Measurements from ENCODE around the gene KHDRBS2.

GRCh38 chr6:62298745-62299392, 12.8 kb upstream of the KHDRBS2 start:
- TF ChIP-seq CTCF (IDR thresholded peaks at IDR 0.05) (no peak), POLR2A (IDR thresholded peaks at IDR 0.05) (no peak)
